ENCODE data around the gene AIF1L. TPM values are rescaled to one million over a fixed set of nuclear protein-coding genes. Genes with fewer than 3 reads are reported as not detected.
A peak's percentile ranks its signal among the peaks of the same experiment; 100 is the strongest.

Gene AIF1L
- total RNA-seq, 1 experiment from 2014 or later = 23.7 TPM

GRCh38 chr9:131094015-131094414 is 2.3 kb upstream of the AIF1L start:
- no peaks in the 10 kb centered on the region for H4K20me1 ChIP-seq (ENCODE audit: low read length)
- no peak for ATAC-seq
- DNase-seq = no peak
- no peak overlapping the region for H3K9ac ChIP-seq (ENCODE audit: low read length)
- H3K9me3 ChIP-seq (ENCODE audit: low read length) = no peaks in the 10 kb centered on the region
- intact Hi-C loops (cut with micrococcal nuclease) = no loop called here
- H3K27ac ChIP-seq (ENCODE audit: low read length) = no peak overlapping the region
- no peaks in the 10 kb centered on the region for H3F3A ChIP-seq (ENCODE audit: low read length, unreplicated experiment)
- TF ChIP-seq EZH2phosphoT487 (IDR thresholded peaks at IDR 0.05; ENCODE audit: borderline replicate concordance, low read length) (no peak), CTCF (conservative IDR thresholded peaks at IDR 0.05; ENCODE audit: low read depth, low read length) (no peak), EZH2 (IDR thresholded peaks at IDR 0.05; ENCODE audit: low read length, unreplicated experiment) (no peak)
- CTCF ChIA-PET = no interaction called here
- 0 out of 2 replicates have a peak, but pooled peaks cover 6% of the 10 kb centered on the region for H3K4me1 ChIP-seq (ENCODE audit: insufficient read depth, low read length)
- no peaks in the 10 kb centered on the region for H3K79me2 ChIP-seq (ENCODE audit: low read length)
- H3K9me2 ChIP-seq (replicated peaks; ENCODE audit: low read length) = no peaks in the 10 kb centered on the region
- POLR2A ChIA-PET (ENCODE audit: unreplicated experiment) = no interaction called here
- H3K4me3 ChIP-seq (ENCODE audit: low read length) = no peak overlapping the region
- H3K36me3 ChIP-seq (ENCODE audit: low read depth, low read length) = no peaks in the 10 kb centered on the region
- no peaks in the 10 kb centered on the region for H3K27me3 ChIP-seq (ENCODE audit: low read length)
- no peak overlapping the region for H3K4me2 ChIP-seq (ENCODE audit: low read length)
- no TSS peak for BruUV-seq (replicated peaks)
- no peak overlapping the region for H2AFZ ChIP-seq (ENCODE audit: low read length)

- H3K9me3 ChIP-seq (ENCODE audit: low read length) = no peaks in the 10 kb centered on the region
- no peak for TF ChIP-seq EZH2 (IDR thresholded peaks at IDR 0.05; ENCODE audit: low read length, unreplicated experiment)
- no peak for TF ChIP-seq EZH2phosphoT487 (IDR thresholded peaks at IDR 0.05; ENCODE audit: borderline replicate concordance, low read length)
- no peak for TF ChIP-seq CTCF (conservative IDR thresholded peaks at IDR 0.05; ENCODE audit: low read depth, low read length)
- ChIA-PET POLR2A (ENCODE audit: unreplicated experiment) (no interaction called here), CTCF (no interaction called here)
- DNase-seq = peak; percentile 14
- no peak for ATAC-seq
- no peaks in the 10 kb centered on the region for H4K20me1 ChIP-seq (ENCODE audit: low read length)
- BruUV-seq (replicated peaks) = no TSS peak
- no peaks in the 10 kb centered on the region for H3K79me2 ChIP-seq (ENCODE audit: low read length)
- H3K27ac ChIP-seq (ENCODE audit: low read length) = no peak overlapping the region
- intact Hi-C loops (cut with micrococcal nuclease) = no loop called here
- no peaks in the 10 kb centered on the region for H3K36me3 ChIP-seq (ENCODE audit: low read depth, low read length)
- no peaks in the 10 kb centered on the region for H3K9me2 ChIP-seq (replicated peaks; ENCODE audit: low read length)
- H3K9ac ChIP-seq (ENCODE audit: low read length) = no peak overlapping the region
- H3K4me3 ChIP-seq (ENCODE audit: low read length) = no peak overlapping the region
- no peaks in the 10 kb centered on the region for H3K27me3 ChIP-seq (ENCODE audit: low read length)
- H2AFZ ChIP-seq (ENCODE audit: low read length) = no peak overlapping the region
- H3K4me2 ChIP-seq (ENCODE audit: low read length) = no peak overlapping the region
- H3K4me1 ChIP-seq (ENCODE audit: insufficient read depth, low read length) = 0 out of 2 replicates have a peak, but pooled peaks cover 6% of the 10 kb centered on the region
- H3F3A ChIP-seq (ENCODE audit: low read length, unreplicated experiment) = no peaks in the 10 kb centered on the region
Measured at GRCh38 chr9:131094622-131095021, 1.7 kb upstream of the AIF1L start.

- H3K27ac ChIP-seq (ENCODE audit: low read length) = no peak overlapping the region
- no peaks in the 10 kb centered on the region for H4K20me1 ChIP-seq (ENCODE audit: low read length)
- H3K9me3 ChIP-seq (ENCODE audit: low read length) = no peaks in the 10 kb centered on the region
- H3K4me1 ChIP-seq (ENCODE audit: insufficient read depth, low read length) = 0 out of 2 replicates have a peak, but pooled peaks cover 6% of the 10 kb centered on the region
- ChIA-PET CTCF (no interaction called here), POLR2A (ENCODE audit: unreplicated experiment) (interaction anchor here (0.6 kb wide), 1 partner anchor 29 kb away, joined by 3 read pairs; no protein-coding TSS in a partner anchor)
- H2AFZ ChIP-seq (ENCODE audit: low read length) = peak overlapping the region; percentile 80
- no peaks in the 10 kb centered on the region for H3K79me2 ChIP-seq (ENCODE audit: low read length)
- no peaks in the 10 kb centered on the region for H3K9me2 ChIP-seq (replicated peaks; ENCODE audit: low read length)
- no peaks in the 10 kb centered on the region for H3K36me3 ChIP-seq (ENCODE audit: low read depth, low read length)
- intact Hi-C loops (cut with micrococcal nuclease) = no loop called here
- TF ChIP-seq EZH2 (IDR thresholded peaks at IDR 0.05; ENCODE audit: low read length, unreplicated experiment) = no peak
- no peak for TF ChIP-seq CTCF (conservative IDR thresholded peaks at IDR 0.05; ENCODE audit: low read depth, low read length)
- TF ChIP-seq EZH2phosphoT487 (IDR thresholded peaks at IDR 0.05; ENCODE audit: borderline replicate concordance, low read length) = no peak
- no peaks in the 10 kb centered on the region for H3K27me3 ChIP-seq (ENCODE audit: low read length)
- peak overlapping the region; percentile 89 for H3K4me2 ChIP-seq (ENCODE audit: low read length)
- H3K4me3 ChIP-seq (ENCODE audit: low read length) = peak overlapping the region; percentile 64
- peak; percentile 46; the same call in 1 of the 2 replicates for ATAC-seq
- no peak overlapping the region for H3K9ac ChIP-seq (ENCODE audit: low read length)
- DNase-seq = no peak
- no TSS peak for BruUV-seq (replicated peaks)
- H3F3A ChIP-seq (ENCODE audit: low read length, unreplicated experiment) = no peaks in the 10 kb centered on the region
Measured at GRCh38 chr9:131095666-131096268, 564 bp upstream of the AIF1L start.

Data from PC-3 (cell line).